Measurements from ENCODE around the gene SLC26A1.

DNA sequence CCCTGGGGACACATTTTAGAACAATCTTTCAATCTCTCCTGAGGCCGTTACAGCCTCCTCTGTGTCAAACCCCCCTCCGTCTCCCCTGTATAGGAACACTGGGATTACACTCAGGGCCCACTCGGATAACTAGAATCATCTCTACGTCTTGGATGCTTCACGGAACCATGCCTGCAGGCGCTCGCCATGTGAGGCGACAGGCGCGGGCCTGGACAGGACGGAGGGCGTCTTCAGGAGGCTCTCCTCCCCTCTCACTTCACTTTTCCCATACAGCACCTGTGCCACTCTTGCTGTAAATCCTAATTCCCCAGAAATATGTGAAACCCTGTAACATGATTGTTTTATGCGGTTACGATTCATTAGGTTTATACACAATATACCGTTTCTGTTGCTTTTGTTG, 10.4 kb downstream of the SLC26A1 start:
- TF ChIP-seq POLR2AphosphoS5 (IDR thresholded peaks at IDR 0.05; ENCODE audit: low read depth, low read length): no peak
- TF ChIP-seq, protein P1, sequence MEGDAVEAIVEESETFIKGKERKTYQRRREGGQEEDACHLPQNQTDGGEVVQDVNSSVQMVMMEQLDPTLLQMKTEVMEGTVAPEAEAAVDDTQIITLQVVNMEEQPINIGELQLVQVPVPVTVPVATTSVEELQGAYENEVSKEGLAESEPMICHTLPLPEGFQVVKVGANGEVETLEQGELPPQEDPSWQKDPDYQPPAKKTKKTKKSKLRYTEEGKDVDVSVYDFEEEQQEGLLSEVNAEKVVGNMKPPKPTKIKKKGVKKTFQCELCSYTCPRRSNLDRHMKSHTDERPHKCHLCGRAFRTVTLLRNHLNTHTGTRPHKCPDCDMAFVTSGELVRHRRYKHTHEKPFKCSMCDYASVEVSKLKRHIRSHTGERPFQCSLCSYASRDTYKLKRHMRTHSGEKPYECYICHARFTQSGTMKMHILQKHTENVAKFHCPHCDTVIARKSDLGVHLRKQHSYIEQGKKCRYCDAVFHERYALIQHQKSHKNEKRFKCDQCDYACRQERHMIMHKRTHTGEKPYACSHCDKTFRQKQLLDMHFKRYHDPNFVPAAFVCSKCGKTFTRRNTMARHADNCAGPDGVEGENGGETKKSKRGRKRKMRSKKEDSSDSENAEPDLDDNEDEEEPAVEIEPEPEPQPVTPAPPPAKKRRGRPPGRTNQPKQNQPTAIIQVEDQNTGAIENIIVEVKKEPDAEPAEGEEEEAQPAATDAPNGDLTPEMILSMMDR (IDR thresholded peaks at IDR 0.05): no peak
- TF ChIP-seq, protein P2, sequence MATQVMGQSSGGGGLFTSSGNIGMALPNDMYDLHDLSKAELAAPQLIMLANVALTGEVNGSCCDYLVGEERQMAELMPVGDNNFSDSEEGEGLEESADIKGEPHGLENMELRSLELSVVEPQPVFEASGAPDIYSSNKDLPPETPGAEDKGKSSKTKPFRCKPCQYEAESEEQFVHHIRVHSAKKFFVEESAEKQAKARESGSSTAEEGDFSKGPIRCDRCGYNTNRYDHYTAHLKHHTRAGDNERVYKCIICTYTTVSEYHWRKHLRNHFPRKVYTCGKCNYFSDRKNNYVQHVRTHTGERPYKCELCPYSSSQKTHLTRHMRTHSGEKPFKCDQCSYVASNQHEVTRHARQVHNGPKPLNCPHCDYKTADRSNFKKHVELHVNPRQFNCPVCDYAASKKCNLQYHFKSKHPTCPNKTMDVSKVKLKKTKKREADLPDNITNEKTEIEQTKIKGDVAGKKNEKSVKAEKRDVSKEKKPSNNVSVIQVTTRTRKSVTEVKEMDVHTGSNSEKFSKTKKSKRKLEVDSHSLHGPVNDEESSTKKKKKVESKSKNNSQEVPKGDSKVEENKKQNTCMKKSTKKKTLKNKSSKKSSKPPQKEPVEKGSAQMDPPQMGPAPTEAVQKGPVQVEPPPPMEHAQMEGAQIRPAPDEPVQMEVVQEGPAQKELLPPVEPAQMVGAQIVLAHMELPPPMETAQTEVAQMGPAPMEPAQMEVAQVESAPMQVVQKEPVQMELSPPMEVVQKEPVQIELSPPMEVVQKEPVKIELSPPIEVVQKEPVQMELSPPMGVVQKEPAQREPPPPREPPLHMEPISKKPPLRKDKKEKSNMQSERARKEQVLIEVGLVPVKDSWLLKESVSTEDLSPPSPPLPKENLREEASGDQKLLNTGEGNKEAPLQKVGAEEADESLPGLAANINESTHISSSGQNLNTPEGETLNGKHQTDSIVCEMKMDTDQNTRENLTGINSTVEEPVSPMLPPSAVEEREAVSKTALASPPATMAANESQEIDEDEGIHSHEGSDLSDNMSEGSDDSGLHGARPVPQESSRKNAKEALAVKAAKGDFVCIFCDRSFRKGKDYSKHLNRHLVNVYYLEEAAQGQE (IDR thresholded peaks at IDR 0.05; ENCODE audit: insufficient read depth in 1 of 2, low read depth in 2 of 2, low read length in 1 of 2): no peak
- TF ChIP-seq SIN3A (IDR thresholded peaks at IDR 0.05; ENCODE audit: borderline replicate concordance, insufficient read depth, low read depth, low read length): no peak
- no peak for TF ChIP-seq TCF7L2 (IDR thresholded peaks at IDR 0.05; ENCODE audit: low read depth, low read length)

Data from Panc1 (cell line).